Keratinocyte (primary cell): ENCODE measurements around the gene HS1BP3. TPM values are rescaled to one million over a fixed set of nuclear protein-coding genes. Genes with fewer than 3 reads are reported as not detected.

Experiments
- DNase-seq: peaks from one replicate; pipeline ENCODE4 v3.0.0-alpha.2; 2011; ENCODE audit warnings: low read depth, missing footprints, low spot score
- FAIRE-seq: peaks from 2 replicates; lab custom pipeline; 2011; peaks lifted over from hg19 to GRCh38; lab: Jason Lieb, UNC
- H2AFZ ChIP-seq: 2 replicates; pipeline ENCODE4 v1.6.0; 2012; ENCODE audit warnings: low read length, control low read depth, inconsistent platforms; ENCODE audit not compliant: control insufficient read depth
- H3K27ac ChIP-seq: 2 replicates; pipeline ENCODE4 v1.5.1; 2011; ENCODE audit warnings: low read length; ENCODE audit not compliant: control insufficient read depth, insufficient read depth
- H3K27me3 ChIP-seq: 3 replicates; pipeline ENCODE4 v1.6.0; 2011; ENCODE audit warnings: low read length; ENCODE audit not compliant: control insufficient read depth, insufficient read depth; ENCODE audit errors: extremely low read depth
- H3K36me3 ChIP-seq, 2 experiments: 2 replicates in 1 of 2; 3 replicates in 1 of 2; pipeline ENCODE4 v1.5.1; 2011; ENCODE audit warnings: low read length in 2 of 2, mild to moderate bottlenecking in 1 of 2; ENCODE audit not compliant: control insufficient read depth in 2 of 2, insufficient read depth in 2 of 2; ENCODE audit errors: extremely low read depth in 1 of 2
- H3K4me1 ChIP-seq: 3 replicates; pipeline ENCODE4 v1.5.1; 2011; ENCODE audit warnings: low read length; ENCODE audit not compliant: control insufficient read depth, insufficient read depth; ENCODE audit errors: extremely low read depth
- H3K4me2 ChIP-seq: 3 replicates; pipeline ENCODE4 v1.6.0; 2011; ENCODE audit warnings: low read depth, low read length; ENCODE audit not compliant: control insufficient read depth, insufficient read depth; ENCODE audit errors: extremely low read depth
- H3K4me3 ChIP-seq, 3 experiments: fragments of 200-600 bp in 1 of 3; sonication (generic) in 1 of 3; 2 replicates in 2 of 3; 3 replicates in 1 of 3; pipeline ENCODE4 v1.5.1; 2011 to 2016; ENCODE audit warnings: low read length in 3 of 3, mild to moderate bottlenecking in 3 of 3, control low read depth in 2 of 3, inconsistent platforms in 1 of 3, low read depth in 1 of 3, mixed read lengths in 1 of 3, mixed run types in 1 of 3, moderate library complexity in 1 of 3; ENCODE audit not compliant: control insufficient read depth in 2 of 3, insufficient read depth in 2 of 3; ENCODE audit errors: extremely low read depth in 1 of 3
- H3K79me2 ChIP-seq: 2 replicates; pipeline ENCODE4 v1.6.0; 2012; ENCODE audit warnings: low read length; ENCODE audit not compliant: control insufficient read depth, insufficient read depth
- H3K9ac ChIP-seq: 3 replicates; pipeline ENCODE4 v1.6.0; 2011; ENCODE audit warnings: low read length; ENCODE audit not compliant: control insufficient read depth, insufficient read depth; ENCODE audit errors: extremely low read depth
- H3K9me1 ChIP-seq: 3 replicates; pipeline ENCODE4 v1.6.0; 2011; ENCODE audit warnings: low read length; ENCODE audit not compliant: control insufficient read depth, insufficient read depth; ENCODE audit errors: extremely low read depth
- H3K9me3 ChIP-seq: 2 replicates; pipeline ENCODE4 v1.5.1; 2012; ENCODE audit warnings: low read depth, low read length; ENCODE audit not compliant: control insufficient read depth
- H4K20me1 ChIP-seq: 3 replicates; pipeline ENCODE4 v1.6.0; 2011; ENCODE audit warnings: low read length; ENCODE audit not compliant: control insufficient read depth, insufficient read depth; ENCODE audit errors: extremely low read depth
- CTCF ChIP-seq, 3 experiments: IDR thresholded peaks in 1 of 3; conservative IDR thresholded peaks in 1 of 3; optimal IDR thresholded peaks in 1 of 3; 2 replicates in 2 of 3; 3 replicates in 1 of 3; pipeline versions ENCODE3 to v1.5.1; 2011; ENCODE audit warnings: low read length in 3 of 3, mild to moderate bottlenecking in 3 of 3, moderate library complexity in 2 of 3, control low read depth in 1 of 3, inconsistent platforms in 1 of 3; ENCODE audit not compliant: insufficient read depth in 2 of 3; ENCODE audit errors: extremely low read depth in 1 of 3
- EZH2 ChIP-seq: IDR thresholded peaks from one replicate; pipeline ENCODE4 v1.6.1; 2012; ENCODE audit warnings: inconsistent platforms, mild to moderate bottlenecking, low read length, moderate library complexity
- dilution Hi-C: fragments of 300-500 bp; cut with MboI; formaldehyde crosslinking; loops from one replicate; pipeline ENCODE4 v1.7.0; 2020; ENCODE audit warnings: low sequenced_read_pairs; ENCODE audit not compliant: extremely low pct_ligation_motif_present
- polyA plus RNA-seq, 5 experiments: library from polyadenylated mRNA; depleted of rRNA in 3 of 5; stranded (reverse) in 3 of 5; stranded (forward) in 1 of 5; unstranded in 1 of 5; fragments of >200 nt; gene quantifications; 1 replicate in 1 of 5; 2 replicates in 3 of 5; 3 replicates in 1 of 5; pipeline versions ENCODE4 v1.2.1 to v1.2.3, GENCODE V29; 2011 to 2012; ENCODE audit warnings: missing spikeins in 2 of 5, low read depth in 1 of 5, low replicate concordance in 1 of 5

The HS1BP3 gene
- polyA plus RNA-seq, 1 donor (not counting 4 experiments of a cell fraction or from before 2014, with no cell fraction given) = 18.5 TPM

GRCh38 chr2:20637147-20637546 is 13.8 kb downstream of the HS1BP3 start:
- peaks cover 10 to 32% of the 10 kb centered on the region in 2 experiments for H3K36me3 ChIP-seq
- no peak for DNase-seq
- TF ChIP-seq EZH2 (no peak), CTCF (optimal IDR thresholded peaks at IDR 0.05 in 1 of 3, IDR thresholded peaks at IDR 0.05 in 1 of 3, conservative IDR thresholded peaks at IDR 0.05 in 1 of 3; ENCODE audit: extremely low read depth in 1 of 3, insufficient read depth in 2 of 3, low read length in 3 of 3) (no peak)
- H3K79me2 ChIP-seq = no peaks in the 10 kb centered on the region
- no peak overlapping the region for H3K9ac ChIP-seq
- H3K4me2 ChIP-seq = no peak overlapping the region
- dilution Hi-C loops = no loop called here
- no peaks in the 10 kb centered on the region for H3K9me3 ChIP-seq
- FAIRE-seq = no peak
- H3K4me3 ChIP-seq = no peak overlapping the region
- peaks cover under 1% of the 10 kb centered on the region for H4K20me1 ChIP-seq
- no peaks in the 10 kb centered on the region for H3K9me1 ChIP-seq
- no peaks in the 10 kb centered on the region for H3K27me3 ChIP-seq
- H3K27ac ChIP-seq = no peak overlapping the region
- peaks cover 18% of the 10 kb centered on the region for H3K4me1 ChIP-seq
- no peak overlapping the region for H2AFZ ChIP-seq

- DNase-seq (no peak), FAIRE-seq (no peak)
- no peak overlapping the region for H2AFZ ChIP-seq
- peaks cover 5 to 28% of the 10 kb centered on the region in 2 experiments for H3K36me3 ChIP-seq
- peaks cover 21% of the 10 kb centered on the region for H3K4me1 ChIP-seq
- H3K4me3 ChIP-seq = no peak overlapping the region
- no peaks in the 10 kb centered on the region for H3K9me3 ChIP-seq
- H3K4me2 ChIP-seq = no peak overlapping the region
- peaks cover 3% of the 10 kb centered on the region for H4K20me1 ChIP-seq
- H3K9ac ChIP-seq = no peak overlapping the region
- TF ChIP-seq CTCF (optimal IDR thresholded peaks at IDR 0.05 in 1 of 3, IDR thresholded peaks at IDR 0.05 in 1 of 3, conservative IDR thresholded peaks at IDR 0.05 in 1 of 3; ENCODE audit: extremely low read depth in 1 of 3, insufficient read depth in 2 of 3, low read length in 3 of 3) (peak; percentile 79 to 96 (median 93)), EZH2 (no peak)
- H3K27ac ChIP-seq = no peak overlapping the region
- no peaks in the 10 kb centered on the region for H3K79me2 ChIP-seq
- no peaks in the 10 kb centered on the region for H3K9me1 ChIP-seq
- dilution Hi-C loops = no loop called here
- H3K27me3 ChIP-seq = no peaks in the 10 kb centered on the region
These were observed 15.0 kb downstream of the HS1BP3 start for GRCh38 chr2:20635675-20636584.
